Ovary (tissue), 3 donors: Measurements from ENCODE around the gene RNF223.

Source experiments
- EP300 ChIP-seq: sonication (generic); formaldehyde crosslinking; IDR thresholded peaks from one replicate; pipeline ENCODE4 v1.6.1; 2017; ENCODE audit warnings: antibody characterized with exemption
- TF ChIP-seq, protein P1 (sequence below), 3 donors: fragments of 450-650 bp in 2 of 3; fragments of 200-600 bp in 1 of 3; IDR thresholded peaks; one replicate each; pipeline versions ENCODE4 v1.5.1 to v1.8.0; 2016 to 2022; ENCODE audit warnings: antibody characterized with exemption in 3 of 3, mild to moderate bottlenecking in 1 of 3
- donor health status: DM: no; HTN: no; CAD: no.

DNA sequence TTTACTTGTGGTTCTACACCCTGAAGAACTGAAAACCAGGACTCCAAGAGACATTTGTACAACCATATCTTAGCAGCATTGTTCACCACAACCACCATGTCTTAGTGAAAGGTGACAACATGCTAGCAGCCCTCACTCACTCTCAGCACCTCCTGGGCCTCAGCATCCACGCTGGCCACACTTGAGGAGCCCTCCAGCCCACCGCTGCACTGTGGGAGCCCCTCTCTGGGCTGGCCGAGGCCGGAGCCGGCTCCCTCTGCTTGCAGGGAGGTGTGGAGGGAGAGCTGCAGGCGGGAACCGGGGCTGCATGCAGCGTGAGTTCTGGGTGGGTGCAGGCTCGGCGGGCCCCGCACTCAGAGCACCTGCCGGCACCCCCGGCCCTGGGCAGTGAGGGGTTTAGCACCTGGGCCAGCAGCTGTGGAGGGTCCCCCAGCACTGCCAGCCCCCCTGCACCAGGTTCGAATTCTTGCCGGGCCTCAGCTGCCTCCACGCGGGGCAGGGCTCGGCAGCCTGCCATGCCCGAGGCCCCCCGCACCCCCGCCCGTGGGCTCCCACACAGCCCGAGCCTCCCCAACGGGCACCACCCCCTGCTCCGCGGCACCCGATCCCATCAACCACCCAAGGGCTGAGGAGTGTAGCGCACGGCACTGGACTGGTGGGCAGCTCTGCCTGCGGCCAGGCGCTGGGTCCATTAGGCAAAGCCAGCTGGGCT, 32.6 kb upstream of the RNF223 start:
- TF ChIP-seq, protein P1, sequence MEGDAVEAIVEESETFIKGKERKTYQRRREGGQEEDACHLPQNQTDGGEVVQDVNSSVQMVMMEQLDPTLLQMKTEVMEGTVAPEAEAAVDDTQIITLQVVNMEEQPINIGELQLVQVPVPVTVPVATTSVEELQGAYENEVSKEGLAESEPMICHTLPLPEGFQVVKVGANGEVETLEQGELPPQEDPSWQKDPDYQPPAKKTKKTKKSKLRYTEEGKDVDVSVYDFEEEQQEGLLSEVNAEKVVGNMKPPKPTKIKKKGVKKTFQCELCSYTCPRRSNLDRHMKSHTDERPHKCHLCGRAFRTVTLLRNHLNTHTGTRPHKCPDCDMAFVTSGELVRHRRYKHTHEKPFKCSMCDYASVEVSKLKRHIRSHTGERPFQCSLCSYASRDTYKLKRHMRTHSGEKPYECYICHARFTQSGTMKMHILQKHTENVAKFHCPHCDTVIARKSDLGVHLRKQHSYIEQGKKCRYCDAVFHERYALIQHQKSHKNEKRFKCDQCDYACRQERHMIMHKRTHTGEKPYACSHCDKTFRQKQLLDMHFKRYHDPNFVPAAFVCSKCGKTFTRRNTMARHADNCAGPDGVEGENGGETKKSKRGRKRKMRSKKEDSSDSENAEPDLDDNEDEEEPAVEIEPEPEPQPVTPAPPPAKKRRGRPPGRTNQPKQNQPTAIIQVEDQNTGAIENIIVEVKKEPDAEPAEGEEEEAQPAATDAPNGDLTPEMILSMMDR (IDR thresholded peaks at IDR 0.05): no peak
- TF ChIP-seq EP300: no peak
